Neutrophil (primary cell): Measurements from ENCODE around the gene CCNT2.

Experiments used
- H3K27ac ChIP-seq: fragments of 200-600 bp; sonication (generic); 2 replicates; pipeline ENCODE4 v1.5.1; 2016; ENCODE audit warnings: mild to moderate bottlenecking, moderate library complexity
- H3K27me3 ChIP-seq: fragments of 200-600 bp; sonication (generic); 2 replicates; pipeline ENCODE4 v1.6.0; 2016; ENCODE audit warnings: mild to moderate bottlenecking
- H3K36me3 ChIP-seq: fragments of 200-600 bp; sonication (generic); 2 replicates; pipeline ENCODE4 v1.5.1; 2017
- H3K4me1 ChIP-seq, 2 experiments: fragments of 200-600 bp in 1 of 2; sonication (generic) in 1 of 2; 1 replicate in 1 of 2; 2 replicates in 1 of 2; pipeline versions ENCODE4 v1.5.1 to v1.6.1; 2013 to 2016; ENCODE audit warnings: low read depth in 1 of 2, low read length in 1 of 2, mild to moderate bottlenecking in 1 of 2, moderate library complexity in 1 of 2; ENCODE audit not compliant: control insufficient read depth in 1 of 2, insufficient read depth in 1 of 2
- H3K4me3 ChIP-seq, 2 experiments: fragments of 200-600 bp in 1 of 2; sonication (generic) in 1 of 2; 1 replicate in 1 of 2; 2 replicates in 1 of 2; pipeline ENCODE4 v1.5.1; 2013 to 2016; ENCODE audit warnings: low read depth in 1 of 2, low read length in 1 of 2, mild to moderate bottlenecking in 1 of 2, moderate library complexity in 1 of 2
- H3K9me3 ChIP-seq: fragments of 200-600 bp; sonication (generic); 2 replicates; pipeline ENCODE4 v1.5.1; 2016
- TF ChIP-seq, protein P1 (sequence below): fragments of 200-600 bp; sonication (generic); IDR thresholded peaks from 2 replicates; pipeline ENCODE4 v1.5.1; 2016; ENCODE audit warnings: antibody characterized with exemption

CCNT2 gene

DNA sequence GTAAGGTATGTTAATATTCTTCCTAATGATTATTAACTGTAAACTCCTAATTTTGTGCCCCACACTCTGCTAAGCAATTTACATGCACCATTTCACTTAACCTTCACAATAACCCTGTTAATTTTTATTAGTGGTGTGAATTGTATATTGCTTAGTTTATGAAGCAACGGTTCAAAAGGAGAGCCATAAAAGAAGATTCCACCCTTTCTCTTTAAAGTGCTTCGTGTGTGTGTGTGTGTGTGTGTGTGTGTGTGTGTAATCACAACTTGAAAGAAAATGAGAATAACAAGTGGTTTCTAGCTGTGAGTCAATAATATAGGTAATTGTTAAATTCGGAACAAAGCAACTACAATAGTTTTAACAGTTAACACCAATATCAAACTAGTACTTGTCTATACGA, 60.6 kb downstream of the CCNT2 start:
- no peaks in the 10 kb centered on the region for H3K36me3 ChIP-seq
- no peak overlapping the region for H3K4me3 ChIP-seq
- H3K27ac ChIP-seq: no peak overlapping the region
- H3K4me1 ChIP-seq: no peaks in the 10 kb centered on the region
- H3K27me3 ChIP-seq: peaks cover 8% of the 10 kb centered on the region
- no peaks in the 10 kb centered on the region for H3K9me3 ChIP-seq
- TF ChIP-seq, protein P1, sequence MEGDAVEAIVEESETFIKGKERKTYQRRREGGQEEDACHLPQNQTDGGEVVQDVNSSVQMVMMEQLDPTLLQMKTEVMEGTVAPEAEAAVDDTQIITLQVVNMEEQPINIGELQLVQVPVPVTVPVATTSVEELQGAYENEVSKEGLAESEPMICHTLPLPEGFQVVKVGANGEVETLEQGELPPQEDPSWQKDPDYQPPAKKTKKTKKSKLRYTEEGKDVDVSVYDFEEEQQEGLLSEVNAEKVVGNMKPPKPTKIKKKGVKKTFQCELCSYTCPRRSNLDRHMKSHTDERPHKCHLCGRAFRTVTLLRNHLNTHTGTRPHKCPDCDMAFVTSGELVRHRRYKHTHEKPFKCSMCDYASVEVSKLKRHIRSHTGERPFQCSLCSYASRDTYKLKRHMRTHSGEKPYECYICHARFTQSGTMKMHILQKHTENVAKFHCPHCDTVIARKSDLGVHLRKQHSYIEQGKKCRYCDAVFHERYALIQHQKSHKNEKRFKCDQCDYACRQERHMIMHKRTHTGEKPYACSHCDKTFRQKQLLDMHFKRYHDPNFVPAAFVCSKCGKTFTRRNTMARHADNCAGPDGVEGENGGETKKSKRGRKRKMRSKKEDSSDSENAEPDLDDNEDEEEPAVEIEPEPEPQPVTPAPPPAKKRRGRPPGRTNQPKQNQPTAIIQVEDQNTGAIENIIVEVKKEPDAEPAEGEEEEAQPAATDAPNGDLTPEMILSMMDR: no peak

DNA sequence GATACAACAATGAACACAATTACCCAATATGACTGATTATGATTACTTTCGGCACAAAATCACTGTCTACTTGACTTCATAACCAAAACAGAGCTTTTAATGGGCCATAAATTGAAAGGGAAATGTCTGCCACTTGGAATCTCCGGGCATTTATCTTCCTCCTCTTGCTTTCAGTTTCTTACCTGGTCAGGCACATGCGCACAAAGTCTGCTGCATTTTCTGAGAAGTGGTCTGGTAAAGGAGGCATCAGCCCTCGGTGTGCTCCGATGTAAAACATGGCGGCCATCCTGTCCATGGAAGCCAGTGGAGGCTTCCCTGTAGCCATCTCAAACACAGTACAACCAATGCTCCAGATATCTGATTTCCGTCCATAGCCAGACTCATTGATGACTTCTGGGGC, 62.0 kb downstream of the CCNT2 start:
- Histone ChIP-seq H3K27ac (no peak overlapping the region), H3K27me3 (peaks cover 14% of the 10 kb centered on the region), H3K4me1 (no peaks in the 10 kb centered on the region), H3K4me3 (no peak overlapping the region), H3K36me3 (no peaks in the 10 kb centered on the region), H3K9me3 (no peaks in the 10 kb centered on the region)
- TF ChIP-seq, protein P1: no peak

DNA sequence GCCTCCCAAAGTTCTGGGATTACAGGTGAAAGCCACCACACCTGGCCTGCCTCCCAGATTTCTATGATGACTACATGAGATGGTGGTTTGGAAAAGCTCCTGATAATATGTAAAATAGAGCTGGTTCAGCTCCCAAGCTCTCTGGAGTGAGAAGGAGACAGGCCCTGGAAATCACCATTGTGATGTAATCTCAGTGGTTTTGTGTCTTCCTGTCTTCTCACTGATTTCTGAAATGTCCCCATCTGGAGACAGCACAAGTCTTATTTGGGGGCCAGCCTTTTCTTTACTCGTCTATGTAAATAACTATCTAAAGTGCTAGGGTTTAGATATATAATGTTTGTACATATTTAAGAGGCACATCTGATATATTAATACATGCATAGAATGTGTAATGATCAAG, 64.0 kb downstream of the CCNT2 start:
- H3K4me3 ChIP-seq: no peak overlapping the region
- no peaks in the 10 kb centered on the region for H3K36me3 ChIP-seq
- TF ChIP-seq, protein P1: no peak
- H3K27me3 ChIP-seq: peaks cover 33% of the 10 kb centered on the region
- no peak overlapping the region for H3K27ac ChIP-seq
- no peaks in the 10 kb centered on the region for H3K9me3 ChIP-seq
- no peaks in the 10 kb centered on the region for H3K4me1 ChIP-seq

DNA sequence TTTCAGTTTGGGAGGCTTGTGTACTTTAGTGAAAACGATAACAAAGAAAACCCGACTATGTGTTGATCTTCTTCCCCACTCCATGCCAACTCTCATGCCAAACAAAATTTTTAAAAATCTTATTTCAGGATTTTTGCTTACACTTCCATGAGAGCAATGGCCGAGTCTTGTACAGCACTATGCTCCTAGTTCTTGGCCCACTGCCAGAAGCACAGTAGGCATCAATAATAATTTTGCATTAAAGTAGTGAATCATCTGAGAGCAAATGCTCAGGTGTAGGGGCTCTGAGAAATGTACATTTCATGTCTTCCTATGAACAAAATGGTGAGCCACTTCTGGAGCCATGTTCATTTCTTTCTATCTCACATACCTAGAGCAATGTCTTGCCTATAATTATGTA, 66.4 kb downstream of the CCNT2 start:
- TF ChIP-seq, protein P1: no peak
- H3K27ac ChIP-seq: no peak overlapping the region
- no peaks in the 10 kb centered on the region for H3K9me3 ChIP-seq
- peaks cover 38% of the 10 kb centered on the region for H3K27me3 ChIP-seq
- H3K4me3 ChIP-seq: no peak overlapping the region
- H3K4me1 ChIP-seq: no peaks in the 10 kb centered on the region
- H3K36me3 ChIP-seq: no peaks in the 10 kb centered on the region

DNA sequence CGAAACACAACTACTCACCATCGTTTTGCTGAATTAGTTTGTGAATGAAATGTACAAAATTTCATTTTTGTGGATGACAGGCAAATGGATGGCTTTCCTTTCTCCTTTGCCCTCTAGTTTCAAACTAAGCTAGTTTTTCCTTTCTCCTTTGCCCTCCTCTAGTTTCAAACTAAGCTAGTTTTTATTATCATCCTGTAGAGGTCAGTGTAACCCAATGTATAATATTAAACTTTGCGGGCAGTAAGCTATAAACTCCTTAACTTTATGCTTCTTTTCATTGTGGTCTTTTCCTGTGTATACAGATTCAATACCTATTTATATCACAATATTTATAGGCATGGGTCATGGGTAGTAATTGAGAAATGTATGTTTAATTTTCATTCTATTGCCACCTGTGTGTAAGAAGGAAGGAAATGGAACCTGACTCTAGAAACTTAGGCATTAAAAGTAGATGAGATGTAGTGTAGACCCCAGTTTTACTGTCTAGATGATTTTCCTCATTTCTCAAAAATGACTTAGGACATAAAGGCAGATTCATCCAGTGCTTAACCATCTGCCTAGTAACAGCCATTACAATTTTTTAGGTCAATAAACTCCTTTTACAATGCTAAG, 70.5 kb downstream of the CCNT2 start:
- Histone ChIP-seq H3K4me3 (no peak overlapping the region), H3K36me3 (no peaks in the 10 kb centered on the region), H3K4me1 (no peaks in the 10 kb centered on the region), H3K27me3 (peaks cover 30% of the 10 kb centered on the region), H3K9me3 (no peaks in the 10 kb centered on the region), H3K27ac (no peak overlapping the region)
- TF ChIP-seq, protein P1: no peak

DNA sequence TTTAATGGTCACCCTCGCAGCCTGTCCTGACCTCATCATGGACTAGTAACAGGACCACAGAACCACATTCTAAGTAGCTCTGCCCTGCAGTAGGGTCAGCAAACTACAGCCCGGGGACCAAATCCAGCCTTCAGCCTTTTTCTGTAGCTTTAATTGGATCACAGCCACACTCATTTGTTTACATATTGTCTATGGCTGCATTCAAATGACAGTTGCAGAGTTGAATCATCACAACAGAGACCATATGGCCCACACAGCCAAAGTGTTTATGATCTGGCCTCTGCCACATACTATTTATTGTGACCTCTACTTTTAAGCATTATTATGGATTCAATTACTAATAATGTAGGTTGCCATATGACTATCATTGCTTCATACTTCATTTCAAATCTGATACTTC, 80.9 kb downstream of the CCNT2 start:
- Histone ChIP-seq H3K9me3 (no peaks in the 10 kb centered on the region), H3K36me3 (no peaks in the 10 kb centered on the region), H3K27ac (no peak overlapping the region), H3K27me3 (peaks cover 6% of the 10 kb centered on the region), H3K4me1 (no peaks in the 10 kb centered on the region), H3K4me3 (no peak overlapping the region)
- TF ChIP-seq, protein P1: no peak
